SK-N-SH treated with all-trans-retinoic acid at 6 μM for 48 hours (cell line): ENCODE results near the gene C20orf144.

Source experiments
- ATAC-seq: fragments of 200-7000 bp; cut with Tn5 transposase; 3 replicates; pipeline ENCODE4 v1.9.1; 2020; ENCODE audit warnings: mild to moderate bottlenecking, moderate library complexity
- ARNTL ChIP-seq: fragments of 450-650 bp; formaldehyde crosslinking; IDR thresholded peaks from 2 replicates; pipeline ENCODE4 v1.5.0; 2020; ENCODE audit warnings: low read depth, mild to moderate bottlenecking, moderate library complexity, borderline replicate concordance
- BACH2 ChIP-seq: fragments of 250-450 bp; sonication (Bioruptor Pico); IDR thresholded peaks from 2 replicates; pipeline ENCODE4 v1.9.0; 2021; ENCODE audit warnings: mild to moderate bottlenecking, borderline replicate concordance
- CSDC2 ChIP-seq: fragments of 250-450 bp; sonication (Bioruptor Pico); IDR thresholded peaks from 2 replicates; pipeline ENCODE4 v1.5.0; 2020; ENCODE audit warnings: mild to moderate bottlenecking, moderate library complexity
- CSRNP3 ChIP-seq: fragments of 250-450 bp; sonication (Bioruptor Pico); IDR thresholded peaks from 2 replicates; pipeline ENCODE4 v1.5.1; 2021; ENCODE audit warnings: mild to moderate bottlenecking, moderate library complexity
- ESRRG ChIP-seq: fragments of 250-450 bp; sonication (Bioruptor Pico); IDR thresholded peaks from 2 replicates; pipeline ENCODE4 v1.6.1; 2021; ENCODE audit warnings: mild to moderate bottlenecking
- GLIS3 ChIP-seq: fragments of 250-450 bp; sonication (Bioruptor Pico); IDR thresholded peaks from 2 replicates; pipeline ENCODE4 v1.5.0; 2020; ENCODE audit warnings: mild to moderate bottlenecking, moderate library complexity
- ISL1 ChIP-seq: fragments of 250-450 bp; sonication (Bioruptor Pico); IDR thresholded peaks from 2 replicates; pipeline ENCODE4 v2.1.2; 2022; ENCODE audit warnings: mild to moderate bottlenecking, moderate library complexity
- OSR1 ChIP-seq: fragments of 250-450 bp; sonication (Bioruptor Pico); IDR thresholded peaks from 2 replicates; pipeline ENCODE4 v1.8.0; 2022; ENCODE audit warnings: moderate library complexity, mild to moderate bottlenecking, inconsistent platforms
- PATZ1 ChIP-seq: fragments of 250-450 bp; sonication (Bioruptor Pico); IDR thresholded peaks from 2 replicates; pipeline ENCODE4 v1.8.0; 2020; ENCODE audit warnings: mild to moderate bottlenecking, moderate library complexity, borderline replicate concordance
- POU6F1 ChIP-seq: fragments of 250-450 bp; sonication (Bioruptor Pico); IDR thresholded peaks from 2 replicates; pipeline ENCODE4 v1.8.0; 2021; ENCODE audit warnings: low read depth, mild to moderate bottlenecking, moderate library complexity, borderline replicate concordance
- PPARA ChIP-seq: fragments of 250-450 bp; sonication (Bioruptor Pico); IDR thresholded peaks from 2 replicates; pipeline ENCODE4 v1.5.0; 2020; ENCODE audit warnings: mild to moderate bottlenecking, borderline replicate concordance
- RARB ChIP-seq: fragments of 250-450 bp; sonication (Bioruptor Pico); IDR thresholded peaks from 2 replicates; pipeline ENCODE4 v1.8.0; 2021; ENCODE audit warnings: mild to moderate bottlenecking, moderate library complexity
- SNAI2 ChIP-seq: fragments of 250-450 bp; sonication (Bioruptor Pico); IDR thresholded peaks from 2 replicates; pipeline ENCODE4 v1.5.0; 2020; ENCODE audit warnings: mild to moderate bottlenecking, moderate library complexity
- TCF4 ChIP-seq: fragments of 250-450 bp; sonication (Bioruptor Pico); IDR thresholded peaks from 2 replicates; pipeline ENCODE4 v1.8.0; 2021; ENCODE audit warnings: mild to moderate bottlenecking, moderate library complexity, borderline replicate concordance
- TOX ChIP-seq: fragments of 250-450 bp; sonication (Bioruptor Pico); IDR thresholded peaks from 2 replicates; pipeline ENCODE4 v1.8.0; 2021; ENCODE audit warnings: mild to moderate bottlenecking, moderate library complexity, borderline replicate concordance
- TSHZ2 ChIP-seq: fragments of 250-450 bp; sonication (Bioruptor Pico); IDR thresholded peaks from 2 replicates; pipeline ENCODE4 v1.5.0; 2020; ENCODE audit warnings: mild to moderate bottlenecking, moderate library complexity
- ZC3H10 ChIP-seq: fragments of 250-450 bp; sonication (Bioruptor Pico); IDR thresholded peaks from 2 replicates; pipeline ENCODE4 v1.5.1; 2021; ENCODE audit warnings: mild to moderate bottlenecking, moderate library complexity
- ZFP3 ChIP-seq: fragments of 250-450 bp; sonication (Bioruptor Pico); IDR thresholded peaks from 2 replicates; pipeline ENCODE4 v1.5.0; 2020; ENCODE audit warnings: mild to moderate bottlenecking, moderate library complexity
- ZFP30 ChIP-seq: fragments of 450-650 bp; formaldehyde crosslinking; IDR thresholded peaks from 2 replicates; pipeline ENCODE4 v1.5.0; 2022; ENCODE audit warnings: mild to moderate bottlenecking, moderate library complexity
- ZNF565 ChIP-seq: fragments of 450-650 bp; formaldehyde crosslinking; conservative IDR thresholded peaks from 2 replicates; pipeline ENCODE4 v1.5.0; 2020; ENCODE audit warnings: low read depth, mild to moderate bottlenecking, moderate library complexity
- ZNF70 ChIP-seq: fragments of 450-650 bp; formaldehyde crosslinking; IDR thresholded peaks from 2 replicates; pipeline ENCODE4 v1.5.0; 2020; ENCODE audit warnings: mild to moderate bottlenecking, moderate library complexity
- ZNF8 ChIP-seq: fragments of 450-650 bp; formaldehyde crosslinking; IDR thresholded peaks from 2 replicates; pipeline ENCODE4 v1.5.0; 2020; ENCODE audit warnings: mild to moderate bottlenecking, moderate library complexity

C20orf144 gene

GRCh38 chr20:33670715-33671499, 8.8 kb downstream of the C20orf144 start:
- ATAC-seq = no peak
- TF ChIP-seq ARNTL (CRISPR knock-in tag) = no peak
- no peak for TF ChIP-seq ZC3H10
- no peak for TF ChIP-seq ZNF565
- TF ChIP-seq ZFP30 (CRISPR knock-in tag) = no peak
- no peak for TF ChIP-seq ISL1 (CRISPR knock-in tag)
- TF ChIP-seq TCF4 (CRISPR knock-in tag) = no peak
- no peak for TF ChIP-seq PATZ1
- no peak for TF ChIP-seq TSHZ2 (CRISPR knock-in tag)
- no peak for TF ChIP-seq ZNF70 (CRISPR knock-in tag)
- no peak for TF ChIP-seq ZFP3

- ATAC-seq = no peak
These were observed 9.6 kb downstream of the C20orf144 start for GRCh38 chr20:33671573-33672288.

GRCh38 chr20:33672426-33673113, 10.4 kb downstream of the C20orf144 start:
- no peak for TF ChIP-seq GLIS3 (CRISPR knock-in tag)
- TF ChIP-seq ZC3H10 = no peak
- no peak for TF ChIP-seq CSDC2 (CRISPR knock-in tag)
- no peak for TF ChIP-seq ARNTL (CRISPR knock-in tag)
- TF ChIP-seq ZNF565 = no peak
- TF ChIP-seq ZNF8 (CRISPR knock-in tag) = no peak
- no peak for TF ChIP-seq PPARA
- no peak for TF ChIP-seq ZFP3
- TF ChIP-seq BACH2 (CRISPR knock-in tag) = no peak
- no peak for TF ChIP-seq ZFP30 (CRISPR knock-in tag)
- no peak for TF ChIP-seq POU6F1 (CRISPR knock-in tag)
- no peak for TF ChIP-seq ESRRG
- ATAC-seq = no peak

More at GRCh38 chr20:33671573-33672288, 9.6 kb downstream of the C20orf144 start:
- TF ChIP-seq ZNF70 (CRISPR knock-in tag) = no peak

- ATAC-seq = no peak
- TF ChIP-seq OSR1 (CRISPR knock-in tag) (no peak), PATZ1 (no peak), SNAI2 (CRISPR knock-in tag) (no peak), ZFP30 (CRISPR knock-in tag) (no peak), RARB (CRISPR knock-in tag) (no peak), CSRNP3 (no peak), ESRRG (no peak), TOX (CRISPR knock-in tag) (no peak), ISL1 (CRISPR knock-in tag) (no peak), GLIS3 (CRISPR knock-in tag) (no peak), ZNF70 (CRISPR knock-in tag) (no peak), BACH2 (CRISPR knock-in tag) (no peak), ARNTL (CRISPR knock-in tag) (no peak), ZC3H10 (no peak), POU6F1 (CRISPR knock-in tag) (no peak)
- TF ChIP-seq, all 23 proteins: peak for 0
These were observed 10.9 kb downstream of the C20orf144 start for GRCh38 chr20:33673114-33673409.
